IMR-90 (cell line): ENCODE results near the gene B3GALT6.

Source experiments
- BHLHE40 ChIP-seq: fragments of 150-350 bp; IDR thresholded peaks from 2 replicates; pipeline ENCODE4 v1.6.1; 2016; ENCODE audit warnings: mild to moderate bottlenecking, low read depth, low read length
- CTCF ChIP-seq: conservative IDR thresholded peaks from 2 replicates; pipeline ENCODE4 v1.5.1; 2012; ENCODE audit warnings: mild to moderate bottlenecking, low read depth, low read length, improper control_type of control experiment
- MAFK ChIP-seq: IDR thresholded peaks from 2 replicates; pipeline ENCODE4 v1.6.1; 2012; ENCODE audit warnings: low read depth, low read length, improper control_type of control experiment
- POLR2A ChIP-seq: IDR thresholded peaks from 2 replicates; pipeline ENCODE4 v1.6.1; 2012; ENCODE audit warnings: mild to moderate bottlenecking, low read depth, low read length
- RAD21 ChIP-seq: IDR thresholded peaks from 2 replicates; pipeline ENCODE4 v1.6.1; 2012; ENCODE audit warnings: low read length, improper control_type of control experiment
- RCOR1 ChIP-seq: IDR thresholded peaks from 2 replicates; pipeline ENCODE4 v1.6.1; 2012; ENCODE audit warnings: mild to moderate bottlenecking, low read length, improper control_type of control experiment; ENCODE audit not compliant: insufficient replicate concordance
- TF ChIP-seq, protein P1 (sequence below): fragments of 150-350 bp; IDR thresholded peaks from 2 replicates; pipeline ENCODE4 v1.6.1; 2016; ENCODE audit warnings: low read depth, mild to moderate bottlenecking, low read length, moderate library complexity, borderline replicate concordance
- TF ChIP-seq, protein P2 (sequence below): fragments of 150-350 bp; IDR thresholded peaks from 2 replicates; pipeline ENCODE4 v1.6.1; 2017; ENCODE audit warnings: mild to moderate bottlenecking, antibody characterized with exemption, low read length, low read depth

GRCh38 chr1:1255611-1256010, 23.6 kb downstream of the B3GALT6 start:
- no peak for TF ChIP-seq CTCF
- TF ChIP-seq, protein P1, sequence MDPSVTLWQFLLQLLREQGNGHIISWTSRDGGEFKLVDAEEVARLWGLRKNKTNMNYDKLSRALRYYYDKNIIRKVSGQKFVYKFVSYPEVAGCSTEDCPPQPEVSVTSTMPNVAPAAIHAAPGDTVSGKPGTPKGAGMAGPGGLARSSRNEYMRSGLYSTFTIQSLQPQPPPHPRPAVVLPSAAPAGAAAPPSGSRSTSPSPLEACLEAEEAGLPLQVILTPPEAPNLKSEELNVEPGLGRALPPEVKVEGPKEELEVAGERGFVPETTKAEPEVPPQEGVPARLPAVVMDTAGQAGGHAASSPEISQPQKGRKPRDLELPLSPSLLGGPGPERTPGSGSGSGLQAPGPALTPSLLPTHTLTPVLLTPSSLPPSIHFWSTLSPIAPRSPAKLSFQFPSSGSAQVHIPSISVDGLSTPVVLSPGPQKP: no peak
- TF ChIP-seq RAD21: no peak
- no peak for TF ChIP-seq BHLHE40
- TF ChIP-seq, protein P2, sequence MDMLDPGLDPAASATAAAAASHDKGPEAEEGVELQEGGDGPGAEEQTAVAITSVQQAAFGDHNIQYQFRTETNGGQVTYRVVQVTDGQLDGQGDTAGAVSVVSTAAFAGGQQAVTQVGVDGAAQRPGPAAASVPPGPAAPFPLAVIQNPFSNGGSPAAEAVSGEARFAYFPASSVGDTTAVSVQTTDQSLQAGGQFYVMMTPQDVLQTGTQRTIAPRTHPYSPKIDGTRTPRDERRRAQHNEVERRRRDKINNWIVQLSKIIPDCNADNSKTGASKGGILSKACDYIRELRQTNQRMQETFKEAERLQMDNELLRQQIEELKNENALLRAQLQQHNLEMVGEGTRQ: no peak
- TF ChIP-seq POLR2A: no peak
- no peak for TF ChIP-seq MAFK
- TF ChIP-seq RCOR1: no peak
